H4 (cell line): Measurements from ENCODE around the gene FARP1. TPM values are rescaled to one million over a fixed set of nuclear protein-coding genes. Genes with fewer than 3 reads are reported as not detected.

ENCODE experiments used
- DNase-seq: peaks from one replicate; pipeline ENCODE4 v3.0.0-alpha.2; 2015; ENCODE audit warnings: low spot score
- total RNA-seq: library from RNA; depleted of rRNA; stranded (reverse); fragments of >200 nt; shearing (Covaris generic); gene quantifications from 2 replicates; pipeline ENCODE4 v1.2.3, GENCODE V29; 2014

Gene FARP1
- total RNA-seq, 1 experiment from 2014 or later: 6.3 TPM

- no peak for DNase-seq
Measured at GRCh38 chr13:98459721-98460370, 317.0 kb downstream of the FARP1 start.

- DNase-seq: no peak
Measured at GRCh38 chr13:98460516-98460915, 317.6 kb downstream of the FARP1 start.

GRCh38 chr13:98461486-98462240 is 318.8 kb downstream of the FARP1 start:
- no peak for DNase-seq

GRCh38 chr13:98462241-98462882 is 319.5 kb downstream of the FARP1 start:
- no peak for DNase-seq

GRCh38 chr13:98462946-98463345 is 320.1 kb downstream of the FARP1 start:
- no peak for DNase-seq

GRCh38 chr13:98466634-98467236 is 323.8 kb downstream of the FARP1 start:
- DNase-seq: peak; percentile 30

- no peak for DNase-seq
Measured at GRCh38 chr13:98467263-98467985, 324.5 kb downstream of the FARP1 start.

GRCh38 chr13:98468361-98468760 is 325.5 kb downstream of the FARP1 start:
- DNase-seq: no peak

- DNase-seq: no peak
Measured at GRCh38 chr13:98468929-98469328, 326.0 kb downstream of the FARP1 start.

GRCh38 chr13:98470920-98471319 is 328.0 kb downstream of the FARP1 start:
- no peak for DNase-seq

GRCh38 chr13:98471934-98472333 is 329.0 kb downstream of the FARP1 start:
- DNase-seq: no peak

- no peak for DNase-seq
Measured at GRCh38 chr13:98473135-98473787, 330.4 kb downstream of the FARP1 start.

- no peak for DNase-seq
Measured at GRCh38 chr13:98473788-98474144, 330.9 kb downstream of the FARP1 start.

- DNase-seq: no peak
Measured at GRCh38 chr13:98474292-98474691, 331.4 kb downstream of the FARP1 start.

GRCh38 chr13:98474761-98475160 is 331.9 kb downstream of the FARP1 start:
- no peak for DNase-seq

- no peak for DNase-seq
Measured at GRCh38 chr13:98475522-98475921, 332.6 kb downstream of the FARP1 start.

GRCh38 chr13:98476106-98476505 is 333.2 kb downstream of the FARP1 start:
- DNase-seq: no peak

GRCh38 chr13:98476538-98476966 is 333.7 kb downstream of the FARP1 start:
- DNase-seq: peak; percentile 92

GRCh38 chr13:98478189-98479129 is 335.6 kb downstream of the FARP1 start:
- DNase-seq: peak; percentile 66

GRCh38 chr13:98479496-98480003 is 336.7 kb downstream of the FARP1 start:
- no peak for DNase-seq
